Right lobe of liver (tissue), 4 donors: ENCODE results near the gene RTF1.

Source experiments
- CTCF ChIP-seq, 4 donors: fragments of 200-600 bp in 3 of 4; fragments of 450-650 bp in 1 of 4; IDR thresholded peaks; one replicate each; pipeline versions ENCODE4 v1.5.1 to v1.8.0; 2016 to 2022; ENCODE audit warnings: antibody characterized with exemption in 4 of 4, mild to moderate bottlenecking in 2 of 4
- POLR2A ChIP-seq: fragments of 450-650 bp; IDR thresholded peaks from one replicate; pipeline ENCODE4 v1.6.1; 2017; ENCODE audit warnings: antibody characterized with exemption, mild to moderate bottlenecking
- donor health status: DM: no; HTN: no; CAD: no.
- donor health status: DM: no; HTN: no; CAD: no.
- donor health status: DM: no; HTN: yes; CAD: no.

GRCh38 chr15:41505776-41506175 lies 88.9 kb downstream of the RTF1 start:
- TF ChIP-seq CTCF (IDR thresholded peaks at IDR 0.05), result no peak
- TF ChIP-seq POLR2A, result no peak
